ENCODE measurements around the gene ITGA11. TPM values are rescaled to one million over a fixed set of nuclear protein-coding genes. Genes with fewer than 3 reads are reported as not detected.

Gene ITGA11
- total and polyA plus RNA-seq, 10 donors, result 0.27 to 17.2 (median 5.8) TPM

DNA sequence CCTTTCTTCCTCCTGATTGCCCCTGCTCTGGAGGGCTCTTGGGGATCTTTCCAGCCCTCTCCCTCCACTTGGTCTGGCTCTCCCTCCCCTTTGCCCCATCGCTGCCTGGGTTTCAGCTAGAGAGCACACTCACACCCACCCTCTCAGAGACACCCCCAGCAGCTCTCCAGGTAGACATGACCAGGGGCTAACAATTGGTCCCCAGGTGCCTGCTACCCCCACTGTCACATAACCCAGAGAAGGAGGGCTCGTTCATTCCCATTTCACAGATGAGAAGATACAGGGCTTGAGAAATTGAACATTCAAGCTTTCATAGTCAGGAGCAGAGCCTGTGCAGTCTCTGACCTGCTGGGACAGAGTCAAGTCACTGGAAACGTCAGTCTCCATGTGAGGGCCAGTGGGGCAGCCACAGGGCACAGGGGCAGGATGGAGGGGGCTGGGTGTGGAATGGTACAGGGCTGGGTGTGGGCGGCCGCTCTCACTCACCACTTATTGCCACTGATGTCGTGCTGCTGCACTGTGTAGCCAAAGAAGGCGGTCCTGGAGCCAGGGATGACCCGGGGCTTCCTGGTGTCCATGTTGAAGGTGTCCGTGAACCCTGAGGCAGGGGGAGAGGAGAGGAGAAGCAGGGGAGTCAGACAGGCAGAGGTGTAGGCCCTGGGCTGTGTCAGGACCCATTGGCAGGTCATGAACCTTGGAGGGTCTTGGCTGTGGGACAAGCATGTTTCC is 29.4 kb downstream of the ITGA11 start:
- Histone ChIP-seq H3K4me1 (peaks cover 0 to 12% (median 0%) of the 10 kb centered on the region in 6 donors), H3K27me3 (replicated peaks in 1 of 7) (no peaks in the 10 kb centered on the region), H3K4me3 (no peak overlapping the region), H3K9me3 (peaks cover 0 to 9% (median 0%) of the 10 kb centered on the region in 8 donors), H3K27ac (no peak overlapping the region), H3K36me3 (no peaks in the 10 kb centered on the region)
- TF ChIP-seq POLR2AphosphoS5 (IDR thresholded peaks at IDR 0.05), result no peak
- TF ChIP-seq, protein P1, sequence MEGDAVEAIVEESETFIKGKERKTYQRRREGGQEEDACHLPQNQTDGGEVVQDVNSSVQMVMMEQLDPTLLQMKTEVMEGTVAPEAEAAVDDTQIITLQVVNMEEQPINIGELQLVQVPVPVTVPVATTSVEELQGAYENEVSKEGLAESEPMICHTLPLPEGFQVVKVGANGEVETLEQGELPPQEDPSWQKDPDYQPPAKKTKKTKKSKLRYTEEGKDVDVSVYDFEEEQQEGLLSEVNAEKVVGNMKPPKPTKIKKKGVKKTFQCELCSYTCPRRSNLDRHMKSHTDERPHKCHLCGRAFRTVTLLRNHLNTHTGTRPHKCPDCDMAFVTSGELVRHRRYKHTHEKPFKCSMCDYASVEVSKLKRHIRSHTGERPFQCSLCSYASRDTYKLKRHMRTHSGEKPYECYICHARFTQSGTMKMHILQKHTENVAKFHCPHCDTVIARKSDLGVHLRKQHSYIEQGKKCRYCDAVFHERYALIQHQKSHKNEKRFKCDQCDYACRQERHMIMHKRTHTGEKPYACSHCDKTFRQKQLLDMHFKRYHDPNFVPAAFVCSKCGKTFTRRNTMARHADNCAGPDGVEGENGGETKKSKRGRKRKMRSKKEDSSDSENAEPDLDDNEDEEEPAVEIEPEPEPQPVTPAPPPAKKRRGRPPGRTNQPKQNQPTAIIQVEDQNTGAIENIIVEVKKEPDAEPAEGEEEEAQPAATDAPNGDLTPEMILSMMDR (IDR thresholded peaks at IDR 0.05 in 8 of 11, conservative IDR thresholded peaks at IDR 0.05 in 3 of 11), result no peak
- TF ChIP-seq POLR2A (IDR thresholded peaks at IDR 0.05), result no peak
- 84 to 93% (median 90%) methylated on average over 6 to 9 of the region's 9 CpGs for WGBS, 5 donors
- intact Hi-C loops (cut with DNase I; ENCODE audit: low total_unique reads), result no loop called here
- DNase-seq, result peak; percentile 57

DNA sequence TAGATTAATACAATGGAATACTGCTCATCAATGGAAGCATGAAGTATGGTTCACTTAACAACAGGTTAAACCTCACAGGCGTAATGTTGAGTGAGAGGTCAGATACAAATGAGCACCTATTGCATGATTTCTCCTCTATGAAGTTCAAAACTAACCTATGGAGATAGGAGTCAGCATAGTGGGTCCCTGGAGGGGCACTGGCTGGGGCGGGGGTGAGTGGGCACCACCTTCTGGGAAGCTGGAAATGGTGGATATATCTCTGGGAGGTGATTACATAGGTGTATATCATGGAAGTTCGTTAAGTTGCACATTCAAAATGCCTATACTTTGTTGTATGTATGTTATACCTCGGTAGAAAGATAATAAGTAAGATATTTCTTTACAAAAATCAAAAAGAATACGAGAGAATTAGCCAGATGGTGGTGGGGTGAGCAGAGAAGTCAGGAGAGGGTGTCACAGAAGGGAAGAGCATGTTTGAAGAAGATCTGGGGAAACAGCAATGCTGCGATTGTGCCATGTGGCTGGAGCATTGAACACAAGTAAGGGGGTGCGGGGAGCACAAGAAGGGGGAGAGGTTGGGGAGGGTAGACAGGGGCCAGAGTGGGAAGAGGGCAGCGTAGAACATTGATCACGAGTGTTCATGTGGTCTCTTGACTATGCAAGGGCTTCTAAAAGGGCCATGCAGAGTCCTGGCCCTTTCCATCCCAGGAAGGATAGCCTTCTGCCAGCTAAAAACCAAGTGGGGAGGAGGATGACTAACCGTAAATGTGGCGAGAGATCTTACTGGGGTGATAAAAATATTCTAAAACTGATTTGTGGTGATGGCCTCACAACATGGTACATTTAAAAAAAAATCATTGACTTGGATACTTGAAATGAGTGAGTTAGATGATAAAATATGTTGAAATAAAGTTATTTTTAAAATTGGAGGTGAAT is 30.2 kb downstream of the ITGA11 start:
- no peaks in the 10 kb centered on the region for H3K36me3 ChIP-seq
- H3K27me3 ChIP-seq (replicated peaks in 1 of 7), result no peaks in the 10 kb centered on the region
- no peak for TF ChIP-seq POLR2A (IDR thresholded peaks at IDR 0.05)
- TF ChIP-seq, protein P1 (IDR thresholded peaks at IDR 0.05 in 8 of 11, conservative IDR thresholded peaks at IDR 0.05 in 3 of 11), result no peak
- TF ChIP-seq POLR2AphosphoS5 (IDR thresholded peaks at IDR 0.05), result no peak
- H3K9me3 ChIP-seq, result peaks cover 0 to 9% (median 0%) of the 10 kb centered on the region in 8 donors
- peaks cover 0 to 12% (median 0%) of the 10 kb centered on the region in 6 donors for H3K4me1 ChIP-seq
- H3K4me3 ChIP-seq, result no peak overlapping the region
- intact Hi-C loops (cut with DNase I; ENCODE audit: low total_unique reads), result no loop called here
- DNase-seq, result no peak
- no peak overlapping the region for H3K27ac ChIP-seq
- 87 to 93% (median 88%) methylated on average over 10 to 11 of the region's 11 CpGs for WGBS, 5 donors

DNA sequence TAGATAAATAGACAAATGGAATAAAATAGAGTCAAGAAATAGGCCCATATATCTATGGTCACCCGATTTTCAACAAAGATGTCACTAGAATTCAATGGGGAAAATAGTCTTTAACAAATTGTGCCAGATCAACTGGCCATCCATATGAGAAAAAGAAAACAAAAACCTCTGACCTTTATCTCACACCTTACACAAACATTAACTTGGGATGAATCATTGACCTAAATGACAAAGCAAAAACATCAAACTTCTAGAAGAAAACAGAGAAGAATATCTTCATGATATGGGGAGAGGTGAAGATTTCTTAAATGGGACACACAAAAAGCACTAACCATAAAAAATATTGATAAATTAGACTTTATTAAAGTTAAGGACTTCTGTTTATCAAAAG is 31.9 kb downstream of the ITGA11 start:
- H3K27ac ChIP-seq, result no peak overlapping the region
- no peaks in the 10 kb centered on the region for H3K36me3 ChIP-seq
- no peak for TF ChIP-seq POLR2AphosphoS5 (IDR thresholded peaks at IDR 0.05)
- no peak for TF ChIP-seq POLR2A (IDR thresholded peaks at IDR 0.05)
- TF ChIP-seq, protein P1 (IDR thresholded peaks at IDR 0.05 in 8 of 11, conservative IDR thresholded peaks at IDR 0.05 in 3 of 11), result no peak
- no peak for DNase-seq
- 86 to 95% (median 92%) methylated on average over 1 of the region's 1 CpG for WGBS, 5 donors
- no peaks in the 10 kb centered on the region for H3K27me3 ChIP-seq (replicated peaks in 1 of 7)
- no peak overlapping the region for H3K4me3 ChIP-seq
- intact Hi-C loops (cut with DNase I; ENCODE audit: low total_unique reads), result no loop called here
- no peaks in the 10 kb centered on the region for H3K4me1 ChIP-seq
- peaks cover 0 to 11% (median 0%) of the 10 kb centered on the region in 8 donors for H3K9me3 ChIP-seq

Data from spleen (tissue), 11 donors.